Hepatocyte (in vitro differentiated cells): ENCODE data around the gene HPX. TPM values are rescaled to one million over a fixed set of nuclear protein-coding genes. Genes with fewer than 3 reads are reported as not detected.

Experiments
- DNase-seq: peaks from one replicate; pipeline ENCODE4 v3.0.0-alpha.2; 2016; ENCODE audit warnings: low spot score
- H2AFZ ChIP-seq: fragments of 200-600 bp; sonication (generic); 2 replicates; pipeline ENCODE4 v1.6.0; 2016; ENCODE audit warnings: antibody characterized with exemption, mild to moderate bottlenecking
- H3K27ac ChIP-seq: fragments of 200-600 bp; sonication (generic); 2 replicates; pipeline ENCODE4 v1.5.1; 2016; ENCODE audit warnings: mild to moderate bottlenecking
- H3K27me3 ChIP-seq: fragments of 200-600 bp; sonication (generic); 2 replicates; pipeline ENCODE4 v1.6.1; 2016
- H3K36me3 ChIP-seq: fragments of 200-600 bp; sonication (generic); replicated peaks from 2 replicates; pipeline ENCODE4 v1.5.1; 2016; ENCODE audit warnings: low read depth; ENCODE audit not compliant: insufficient read depth
- H3K4me1 ChIP-seq: fragments of 200-600 bp; sonication (generic); 2 replicates; pipeline ENCODE4 v1.5.1; 2016; ENCODE audit warnings: mild to moderate bottlenecking, moderate library complexity; ENCODE audit not compliant: insufficient read depth
- H3K4me2 ChIP-seq: fragments of 200-600 bp; sonication (generic); 2 replicates; pipeline ENCODE4 v1.6.0; 2016
- H3K4me3 ChIP-seq: fragments of 200-600 bp; sonication (generic); 2 replicates; pipeline ENCODE4 v1.5.1; 2016; ENCODE audit warnings: mild to moderate bottlenecking
- H3K79me2 ChIP-seq: fragments of 200-600 bp; sonication (generic); 2 replicates; pipeline ENCODE4 v1.6.0; 2017; ENCODE audit warnings: mild to moderate bottlenecking
- H3K9me2 ChIP-seq: fragments of 200-600 bp; sonication (generic); replicated peaks from 2 replicates; pipeline ENCODE4 v1.6.0; 2017; ENCODE audit warnings: mild to moderate bottlenecking; ENCODE audit not compliant: insufficient read depth
- H3K9me3 ChIP-seq: fragments of 200-600 bp; sonication (generic); 2 replicates; pipeline ENCODE4 v1.5.1; 2016; ENCODE audit warnings: low read depth, mild to moderate bottlenecking
- H4K20me1 ChIP-seq: fragments of 200-600 bp; sonication (generic); 2 replicates; pipeline ENCODE4 v1.6.0; 2016; ENCODE audit warnings: mild to moderate bottlenecking; ENCODE audit not compliant: insufficient read depth, poor library complexity, severe bottlenecking
- EZH2 ChIP-seq: fragments of 200-600 bp; sonication (generic); IDR thresholded peaks from 2 replicates; pipeline ENCODE4 v1.6.1; 2016; ENCODE audit warnings: antibody characterized with exemption, mild to moderate bottlenecking, borderline replicate concordance
- EZH2phosphoT487 ChIP-seq: fragments of 200-600 bp; sonication (generic); IDR thresholded peaks from one replicate; pipeline ENCODE4 v1.6.1; 2018; ENCODE audit warnings: antibody characterized with exemption, mild to moderate bottlenecking, low read depth, moderate library complexity; ENCODE audit not compliant: unreplicated experiment, severe bottlenecking
- WGBS: methylation state at CpG from one replicate; pipeline ENCODE4 v1.1.6; 2016; ENCODE audit warnings: low lambda C conversion rate; ENCODE audit errors: missing lambda C conversion rate; 5-methylcytosine and 5-hydroxymethylcytosine counted together
- polyA plus RNA-seq: library from polyadenylated mRNA; unstranded; fragments of >200 nt; fragmentation: Nextera tagmentation; extraction: Ambion mirVana; gene quantifications from 2 replicates; pipeline ENCODE4 v1.2.1, GENCODE V29; 2016
- total RNA-seq: library from RNA; depleted of rRNA; stranded (reverse); fragments of >200 nt; gene quantifications from 2 replicates; pipeline ENCODE4 v1.2.3, GENCODE V29; 2014
- TF ChIP-seq, protein P1 (sequence below): fragments of 200-600 bp; sonication (generic); IDR thresholded peaks from 2 replicates; pipeline ENCODE4 v1.5.1; 2016; ENCODE audit warnings: antibody characterized with exemption, mild to moderate bottlenecking; ENCODE audit not compliant: poor library complexity

The HPX gene
- total and polyA plus RNA-seq, 2 experiments from 2014 or later: 358 to 361 TPM

GRCh38 chr11:6385046-6385777, 55.6 kb downstream of the HPX start:
- WGBS: 88% methylated on average over 7 of the region's 7 CpGs
- Histone ChIP-seq H3K4me2 (no peak overlapping the region), H3K4me3 (no peak overlapping the region)

More at GRCh38 chr11:6385046-6385777, 55.6 kb downstream of the HPX start:
- H4K20me1 ChIP-seq: no peaks in the 10 kb centered on the region
- H3K27me3 ChIP-seq: no peaks in the 10 kb centered on the region
- no peak for DNase-seq
- H3K27ac ChIP-seq: no peak overlapping the region
- H3K36me3 ChIP-seq: no peaks in the 10 kb centered on the region
- H3K9me2 ChIP-seq: no peaks in the 10 kb centered on the region
- H3K79me2 ChIP-seq: no peaks in the 10 kb centered on the region
- peaks cover 11% of the 10 kb centered on the region for H3K4me1 ChIP-seq
- TF ChIP-seq, protein P1, sequence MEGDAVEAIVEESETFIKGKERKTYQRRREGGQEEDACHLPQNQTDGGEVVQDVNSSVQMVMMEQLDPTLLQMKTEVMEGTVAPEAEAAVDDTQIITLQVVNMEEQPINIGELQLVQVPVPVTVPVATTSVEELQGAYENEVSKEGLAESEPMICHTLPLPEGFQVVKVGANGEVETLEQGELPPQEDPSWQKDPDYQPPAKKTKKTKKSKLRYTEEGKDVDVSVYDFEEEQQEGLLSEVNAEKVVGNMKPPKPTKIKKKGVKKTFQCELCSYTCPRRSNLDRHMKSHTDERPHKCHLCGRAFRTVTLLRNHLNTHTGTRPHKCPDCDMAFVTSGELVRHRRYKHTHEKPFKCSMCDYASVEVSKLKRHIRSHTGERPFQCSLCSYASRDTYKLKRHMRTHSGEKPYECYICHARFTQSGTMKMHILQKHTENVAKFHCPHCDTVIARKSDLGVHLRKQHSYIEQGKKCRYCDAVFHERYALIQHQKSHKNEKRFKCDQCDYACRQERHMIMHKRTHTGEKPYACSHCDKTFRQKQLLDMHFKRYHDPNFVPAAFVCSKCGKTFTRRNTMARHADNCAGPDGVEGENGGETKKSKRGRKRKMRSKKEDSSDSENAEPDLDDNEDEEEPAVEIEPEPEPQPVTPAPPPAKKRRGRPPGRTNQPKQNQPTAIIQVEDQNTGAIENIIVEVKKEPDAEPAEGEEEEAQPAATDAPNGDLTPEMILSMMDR: no peak
- no peak for TF ChIP-seq EZH2
- TF ChIP-seq EZH2phosphoT487: no peak
- no peaks in the 10 kb centered on the region for H3K9me3 ChIP-seq
- no peak overlapping the region for H2AFZ ChIP-seq

Other genes starting within 250 kb of the HPX start
- gene OR52W1, start 241.8 kb downstream of the HPX start, total RNA-seq: not detected in 2 replicates
- gene OR52W1, start 241.8 kb downstream of the HPX start, polyA plus RNA-seq: not detected in 2 replicates
- not detected in 2 replicates for gene C11orf42, start 235.4 kb downstream of the HPX start, total RNA-seq
- not detected in 2 replicates for gene C11orf42, start 235.4 kb downstream of the HPX start, polyA plus RNA-seq
- gene FHIP1B, start 206.4 kb downstream of the HPX start, total RNA-seq: 27.7 and 30.2 TPM in 2 replicates
- gene FHIP1B, start 206.4 kb downstream of the HPX start, polyA plus RNA-seq: 31.5 and 42.2 TPM in 2 replicates
- gene CNGA4, start 201.9 kb downstream of the HPX start, total RNA-seq: 0.17 and 0.52 TPM in 2 replicates
- gene CNGA4, start 201.9 kb downstream of the HPX start, polyA plus RNA-seq: 0.25 and 0.50 TPM in 2 replicates
- gene CCKBR, start 181.1 kb downstream of the HPX start, total RNA-seq: 6.6 and 9.8 TPM in 2 replicates
- 15.4 and 17.7 TPM in 2 replicates for gene CCKBR, start 181.1 kb downstream of the HPX start, polyA plus RNA-seq
- gene CAVIN3, start 120.5 kb downstream of the HPX start, total RNA-seq: 70.3 and 93.3 TPM in 2 replicates
- gene CAVIN3, start 120.5 kb downstream of the HPX start, polyA plus RNA-seq: 115 and 128 TPM in 2 replicates
- 65.2 and 70.0 TPM in 2 replicates for gene SMPD1, start 50.5 kb downstream of the HPX start, total RNA-seq
- gene SMPD1, start 50.5 kb downstream of the HPX start, polyA plus RNA-seq: 61.7 and 63.0 TPM in 2 replicates
- 33.0 and 38.3 TPM in 2 replicates for gene APBB1, start 21.9 kb downstream of the HPX start, total RNA-seq
- gene APBB1, start 21.9 kb downstream of the HPX start, polyA plus RNA-seq: 41.5 and 48.7 TPM in 2 replicates
- gene TRIM3, start 33.0 kb upstream of the HPX start, total RNA-seq: 18.1 and 26.2 TPM in 2 replicates
- 31.6 and 35.5 TPM in 2 replicates for gene TRIM3, start 33.0 kb upstream of the HPX start, polyA plus RNA-seq
- 78.0 and 90.1 TPM in 2 replicates for gene ARFIP2, start 40.3 kb upstream of the HPX start, total RNA-seq
- 94.9 and 108 TPM in 2 replicates for gene ARFIP2, start 40.3 kb upstream of the HPX start, polyA plus RNA-seq
- gene TIMM10B, start 40.5 kb upstream of the HPX start, total RNA-seq: 56.3 and 68.0 TPM in 2 replicates
- 52.1 and 65.8 TPM in 2 replicates for gene TIMM10B, start 40.5 kb upstream of the HPX start, polyA plus RNA-seq
- gene DNHD1, start 56.3 kb upstream of the HPX start, total RNA-seq: 7.3 and 8.1 TPM in 2 replicates
- gene DNHD1, start 56.3 kb upstream of the HPX start, polyA plus RNA-seq: 7.1 and 7.9 TPM in 2 replicates
- 15.3 and 18.0 TPM in 2 replicates for gene RRP8, start 162.6 kb upstream of the HPX start, total RNA-seq
- 26.1 and 27.8 TPM in 2 replicates for gene RRP8, start 162.6 kb upstream of the HPX start, polyA plus RNA-seq
- gene ILK, start 162.8 kb upstream of the HPX start, total RNA-seq: 110 and 114 TPM in 2 replicates
- gene ILK, start 162.8 kb upstream of the HPX start, polyA plus RNA-seq: 126 and 135 TPM in 2 replicates
- 29.5 and 33.3 TPM in 2 replicates for gene TAF10, start 171.2 kb upstream of the HPX start, total RNA-seq
- gene TAF10, start 171.2 kb upstream of the HPX start, polyA plus RNA-seq: 248 and 295 TPM in 2 replicates
- 68.4 and 105 TPM in 2 replicates for gene TPP1, start 178.4 kb upstream of the HPX start, total RNA-seq
- 170 and 185 TPM in 2 replicates for gene TPP1, start 178.4 kb upstream of the HPX start, polyA plus RNA-seq
- gene DCHS1, start 214.8 kb upstream of the HPX start, total RNA-seq: 8.5 and 15.2 TPM in 2 replicates
- 6.3 and 8.0 TPM in 2 replicates for gene DCHS1, start 214.8 kb upstream of the HPX start, polyA plus RNA-seq
- 34.5 and 71.9 TPM in 2 replicates for gene MRPL17, start 242.4 kb upstream of the HPX start, total RNA-seq
- gene MRPL17, start 242.4 kb upstream of the HPX start, polyA plus RNA-seq: 62.7 and 71.9 TPM in 2 replicates